GM13976 (cell line): ENCODE results near the gene ZNF521.

Experiments
- DNase-seq: peaks from one replicate; pipeline ENCODE4 v3.0.0; 2012; ENCODE audit warnings: low spot score
- CTCF ChIP-seq: IDR thresholded peaks from 2 replicates; pipeline ENCODE4 v1.5.1; 2012; ENCODE audit warnings: borderline replicate concordance, mild to moderate bottlenecking; ENCODE audit not compliant: insufficient read depth; ENCODE audit errors: extremely low read depth, missing control alignments, control extremely low read depth
- in situ Hi-C: fragments of 300-500 bp; cut with MboI; formaldehyde crosslinking; loops from one replicate; pipeline ENCODE4 v1.12.0; 2022; ENCODE audit warnings: low sequenced_read_pairs, mixed read lengths, inconsistent platforms; ENCODE audit not compliant: unreplicated experiment

The ZNF521 gene

GRCh38 chr18:25132786-25133496, 219.0 kb downstream of the ZNF521 start:
- no peak for DNase-seq
- no peak for TF ChIP-seq CTCF
- in situ Hi-C loops, result no loop called here

- no peak for TF ChIP-seq CTCF
- in situ Hi-C loops, result no loop called here
- DNase-seq, result no peak
Observed at GRCh38 chr18:25126751-25127150, 225.2 kb downstream of the ZNF521 start.

- in situ Hi-C loops, result no loop called here
- no peak for TF ChIP-seq CTCF
- no peak for DNase-seq
Observed at GRCh38 chr18:25125680-25126079, 226.3 kb downstream of the ZNF521 start.

- in situ Hi-C loops, result no loop called here
- TF ChIP-seq CTCF, result no peak
- no peak for DNase-seq
Observed at GRCh38 chr18:25123438-25124232, 228.3 kb downstream of the ZNF521 start.

GRCh38 chr18:25121442-25121841, 230.5 kb downstream of the ZNF521 start:
- no peak for DNase-seq
- TF ChIP-seq CTCF, result no peak
- in situ Hi-C loops, result no loop called here

- in situ Hi-C loops, result no loop called here
- TF ChIP-seq CTCF, result no peak
- DNase-seq, result no peak
Observed at GRCh38 chr18:25113566-25113965, 238.4 kb downstream of the ZNF521 start.
